Measurements from ENCODE around the gene NBAS.

- TF ChIP-seq CTCF (IDR thresholded peaks at IDR 0.05 in 2 of 3, conservative IDR thresholded peaks at IDR 0.05 in 1 of 3; ENCODE audit: control insufficient read depth in 2 of 3, extremely low read depth in 1 of 3, insufficient read depth in 1 of 3, low read depth in 3 of 3, low read length in 3 of 3), result no peak
- TF ChIP-seq EZH2 (IDR thresholded peaks at IDR 0.05; ENCODE audit: borderline replicate concordance, control insufficient read depth, low read depth, low read length), result no peak
- no peak for TF ChIP-seq SREBF2 (IDR thresholded peaks at IDR 0.05; ENCODE audit: low read length)
- no peak for TF ChIP-seq CBFB (IDR thresholded peaks at IDR 0.05; ENCODE audit: low read depth)
- no peak for TF ChIP-seq SUZ12 (IDR thresholded peaks at IDR 0.05; ENCODE audit: unreplicated experiment)
- TF ChIP-seq NR2C2 (IDR thresholded peaks at IDR 0.05; ENCODE audit: borderline replicate concordance, control insufficient read depth, insufficient read length, low read depth), result no peak
- TF ChIP-seq MXI1 (IDR thresholded peaks at IDR 0.05; ENCODE audit: low read depth, low read length), result no peak
These were observed 223.0 kb downstream of the NBAS start for GRCh38 chr2:15337996-15338666.

All from GM12878 (cell line).